GM18907 (cell line): ENCODE data around the gene DLG1.

ENCODE experiments used
- ATAC-seq: cut with Tn5 transposase; IDR thresholded peaks from one replicate; pipeline ENCODE4 v1.9.1; 2021; ENCODE audit warnings: mild to moderate bottlenecking, moderate library complexity; ENCODE audit not compliant: unreplicated experiment

DLG1 gene

DNA sequence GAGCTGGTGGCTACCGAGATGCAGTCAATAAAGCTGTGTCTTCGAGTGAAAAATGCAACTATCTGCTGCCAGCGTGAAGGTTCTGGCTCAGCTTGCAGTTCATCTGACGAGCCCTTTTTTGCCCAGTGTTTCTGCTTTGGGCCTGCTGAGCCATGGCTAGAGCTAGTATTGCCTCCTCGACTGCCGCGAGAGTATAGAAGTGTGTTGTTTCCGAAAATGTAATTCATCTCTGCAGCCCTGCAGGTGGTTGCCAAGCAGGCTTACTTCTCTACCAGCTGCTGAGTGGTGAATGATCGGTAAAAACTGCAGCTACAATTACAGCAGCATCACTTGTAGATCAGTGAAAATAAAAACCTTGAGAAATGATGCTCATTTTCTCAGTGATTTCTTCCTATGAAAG, 114.8 kb downstream of the DLG1 start:
- no peak for ATAC-seq

DNA sequence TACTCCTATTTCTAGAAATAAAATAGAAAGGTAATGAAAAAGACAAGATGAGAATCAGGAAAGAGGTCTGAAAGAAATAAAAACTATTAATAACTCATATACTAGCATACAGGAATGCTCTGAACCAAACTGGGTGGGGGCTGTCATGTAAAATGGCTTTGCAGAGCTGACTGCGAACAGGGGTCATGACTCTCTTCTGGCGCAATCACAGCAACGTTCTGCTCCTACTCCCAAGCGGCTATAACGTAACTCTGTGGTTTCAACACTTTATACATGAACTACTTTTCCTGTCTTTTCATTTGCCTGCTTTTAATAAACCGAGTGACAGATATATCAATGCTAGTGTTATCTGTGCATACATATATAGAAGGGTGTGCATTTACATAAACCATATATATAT, 116.7 kb downstream of the DLG1 start:
- no peak for ATAC-seq

DNA sequence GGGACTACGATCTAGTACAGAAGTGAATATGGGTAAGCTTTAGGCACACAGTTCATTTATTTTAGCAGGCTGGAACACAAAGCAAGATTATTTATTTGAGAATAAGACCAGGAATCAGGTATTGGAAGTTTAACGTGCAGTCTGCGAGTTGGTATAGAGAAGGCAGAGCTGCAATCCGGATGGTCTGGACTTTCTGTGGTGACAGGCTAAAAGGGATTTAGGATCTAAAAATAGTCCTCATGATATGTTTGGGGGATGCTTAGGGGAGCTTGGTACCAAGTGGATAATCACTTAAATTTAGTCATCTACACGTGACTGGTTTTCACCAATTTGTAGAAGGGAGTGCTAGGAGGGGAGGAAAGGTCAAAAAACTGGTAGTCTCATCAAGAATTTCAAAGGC, 119.4 kb downstream of the DLG1 start:
- ATAC-seq = no peak

DNA sequence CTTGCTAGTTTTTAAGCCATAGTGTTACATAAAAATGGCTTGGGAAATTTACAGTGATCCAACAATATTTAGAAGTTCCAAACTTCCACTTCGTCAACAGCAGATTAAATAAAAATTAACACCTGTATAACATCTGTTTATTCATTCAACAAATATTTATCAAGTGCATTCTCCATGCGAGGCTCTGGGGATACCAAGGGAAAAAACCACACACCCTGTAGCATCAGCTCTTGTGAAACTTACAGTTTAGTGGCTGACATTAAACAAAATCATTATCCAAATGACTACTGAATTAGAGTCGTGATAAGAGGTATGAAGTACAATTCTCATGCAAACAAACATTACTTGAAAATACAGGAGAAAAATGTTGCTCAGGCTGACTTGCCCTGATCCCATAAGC, 122.9 kb downstream of the DLG1 start:
- ATAC-seq = no peak

DNA sequence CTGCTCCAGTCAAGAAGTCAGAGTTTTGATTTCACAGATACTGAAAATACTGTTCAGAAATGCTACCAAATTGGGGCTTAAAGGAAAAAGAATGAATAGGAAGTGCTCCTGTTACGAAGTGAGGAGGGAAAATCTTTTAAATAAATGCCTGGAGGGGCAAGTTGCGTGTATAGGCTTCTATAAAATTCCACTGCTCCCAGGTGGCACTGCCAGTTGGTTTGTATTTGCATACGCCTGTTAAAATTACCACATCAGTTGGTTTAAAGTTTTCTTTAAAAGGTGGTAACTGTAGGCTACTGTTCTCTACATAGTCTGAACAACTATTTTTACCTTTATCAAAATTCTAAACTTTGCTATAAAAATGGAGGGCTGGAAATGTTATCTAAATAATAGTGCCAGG, 123.5 kb downstream of the DLG1 start:
- no peak for ATAC-seq

DNA sequence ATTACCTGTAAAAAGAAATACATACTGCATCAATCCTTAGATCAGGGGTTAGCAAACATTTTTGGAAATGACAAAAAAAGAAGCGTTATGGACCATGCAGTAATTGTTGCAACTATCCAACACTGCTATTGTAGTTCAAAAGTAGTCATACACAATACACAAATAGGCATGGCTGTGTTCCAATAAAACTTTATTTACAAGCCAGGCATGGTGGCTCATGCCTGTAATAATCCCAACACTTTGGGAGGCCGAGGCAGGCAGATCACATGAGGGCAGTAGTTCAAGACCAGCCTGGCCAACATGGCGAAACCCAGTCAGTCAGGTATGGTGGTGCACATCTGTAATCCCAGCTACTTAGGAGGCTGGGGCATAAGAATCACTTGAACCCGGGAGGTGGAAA, 124.8 kb downstream of the DLG1 start:
- no peak for ATAC-seq

DNA sequence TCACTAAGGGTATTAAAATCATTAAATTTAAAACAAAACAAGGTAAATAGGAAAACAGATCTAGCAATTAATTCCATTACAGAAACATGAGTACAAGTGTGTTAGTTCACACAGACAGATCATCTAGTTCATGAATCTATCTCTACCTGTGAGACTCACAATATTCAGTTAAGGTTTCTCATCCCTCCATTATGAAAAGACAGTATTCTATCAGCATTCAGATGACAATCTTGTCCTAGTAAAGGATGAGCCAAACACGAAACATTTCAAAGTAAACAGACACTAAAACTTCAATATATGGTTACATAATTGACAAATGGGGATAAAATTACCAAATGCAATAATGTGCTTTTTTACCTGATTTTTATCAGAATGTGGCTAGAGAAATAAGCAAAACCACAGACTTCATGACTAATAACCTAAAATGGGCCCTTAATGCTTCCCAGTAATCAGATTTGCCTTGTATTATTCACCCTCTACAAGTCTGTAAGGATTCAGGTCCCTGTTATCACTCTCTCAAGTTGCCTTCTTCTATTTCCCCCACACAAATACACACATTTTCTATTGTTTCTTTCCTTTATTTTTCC, 126.8 kb downstream of the DLG1 start:
- ATAC-seq = no peak

DNA sequence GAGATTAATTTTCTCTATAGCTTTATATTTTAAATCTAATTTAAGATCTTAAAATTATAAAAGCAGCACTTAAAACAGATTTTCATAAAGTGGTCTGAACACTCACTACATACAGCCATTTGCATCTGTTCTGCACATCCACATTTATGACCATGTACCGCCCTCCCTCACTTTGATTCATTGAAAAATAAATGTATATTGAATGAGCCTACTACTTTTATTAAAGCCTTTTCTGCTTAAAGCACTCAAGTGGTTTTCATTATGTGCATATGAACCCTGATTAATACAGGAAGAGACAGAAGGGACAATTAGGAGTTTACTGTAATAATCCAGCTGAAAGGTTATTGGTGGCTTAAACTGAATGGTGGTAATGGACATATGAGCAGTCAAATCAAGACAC, 129.4 kb downstream of the DLG1 start:
- ATAC-seq = no peak

DNA sequence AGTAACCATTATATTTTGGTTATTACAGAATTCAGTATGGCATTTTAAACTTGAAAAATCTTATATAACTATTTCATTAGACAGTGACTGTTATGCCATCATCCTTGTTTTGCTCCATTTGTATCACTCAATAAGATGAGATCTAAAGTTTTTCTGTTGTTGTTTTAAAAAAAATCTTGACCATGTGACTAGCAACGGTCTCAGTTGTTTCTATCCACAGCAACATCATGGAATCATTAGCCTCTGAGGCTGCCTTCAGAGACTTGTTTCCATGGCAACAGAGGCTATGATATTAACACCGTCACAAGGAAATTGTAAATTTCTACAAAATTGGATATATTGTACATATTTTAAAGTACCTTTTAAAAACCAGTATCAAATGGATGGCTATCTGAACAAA, 129.8 kb downstream of the DLG1 start:
- no peak for ATAC-seq

DNA sequence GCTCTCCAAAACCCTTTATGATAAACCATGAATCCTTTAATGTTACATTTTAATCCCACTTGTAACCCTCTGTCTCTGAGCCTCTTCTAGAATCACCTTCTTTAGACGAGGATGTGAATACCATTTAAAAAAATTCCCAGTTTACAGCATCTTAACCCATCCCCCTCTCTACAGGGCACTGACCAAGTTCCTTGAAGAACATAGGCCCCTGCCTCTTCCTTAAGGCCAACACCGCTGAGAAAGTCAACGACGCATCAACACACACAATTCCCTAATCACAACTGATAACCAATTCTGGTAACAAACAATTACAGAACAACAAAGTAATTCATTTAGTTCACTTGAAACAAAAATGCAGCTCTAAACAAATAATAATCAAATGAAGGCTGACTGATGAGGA, 130.3 kb downstream of the DLG1 start:
- no peak for ATAC-seq

DNA sequence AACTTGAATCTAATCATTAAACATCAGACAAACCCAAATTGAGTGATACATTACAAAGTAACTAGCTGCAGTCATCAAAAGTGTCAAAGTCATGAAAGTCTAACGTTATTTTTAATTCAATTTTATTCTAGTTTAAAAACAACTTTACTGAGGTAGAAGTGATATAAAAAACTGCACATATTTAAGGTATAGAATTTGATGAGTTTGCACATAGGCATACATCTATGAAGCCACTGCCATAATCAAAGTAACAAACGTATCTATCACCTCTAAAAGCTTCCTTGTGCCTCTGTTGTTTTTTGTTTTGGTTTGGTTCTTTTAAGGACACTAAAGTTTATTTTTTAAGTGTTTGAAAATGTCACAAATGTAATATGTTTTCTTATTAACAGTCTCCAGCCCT, 130.9 kb downstream of the DLG1 start:
- no peak for ATAC-seq

DNA sequence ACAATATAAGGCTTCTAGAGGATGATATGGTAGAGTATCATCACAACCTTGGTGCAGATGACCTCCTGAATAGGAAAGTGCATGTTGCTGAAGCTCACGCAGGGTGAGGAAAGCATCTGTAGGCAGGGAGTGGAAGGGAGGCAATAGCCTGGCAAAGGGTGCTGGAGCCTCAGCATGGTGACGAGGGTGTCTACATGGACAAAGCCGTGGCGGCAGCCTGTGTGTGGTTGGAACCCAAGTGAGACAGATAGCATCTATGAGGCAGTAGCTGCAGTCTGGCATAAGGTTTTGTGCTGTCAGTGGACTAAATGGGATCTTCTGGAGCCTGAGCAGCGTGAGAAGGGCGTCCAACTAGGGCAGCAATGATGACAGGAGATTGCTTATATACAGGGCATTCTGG, 132.5 kb downstream of the DLG1 start:
- no peak for ATAC-seq

DNA sequence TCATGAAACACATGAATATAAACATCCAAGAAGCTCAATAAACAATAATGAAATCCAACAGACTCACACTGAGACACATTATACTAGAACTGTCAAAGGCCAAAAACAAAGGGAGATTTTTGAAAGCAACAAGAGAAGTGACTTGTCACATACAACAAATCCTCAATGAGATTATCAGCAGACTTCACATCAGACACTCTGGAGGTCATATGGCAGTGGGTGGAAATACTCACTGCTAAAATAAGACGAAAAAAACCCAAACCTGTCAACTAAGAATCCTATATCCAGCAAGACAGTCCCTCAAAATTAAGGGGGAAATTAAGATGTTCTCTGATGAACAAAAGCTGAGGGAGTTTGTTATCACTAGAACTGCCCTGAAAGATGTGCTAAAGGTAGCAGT, 143.4 kb downstream of the DLG1 start:
- no peak for ATAC-seq

DNA sequence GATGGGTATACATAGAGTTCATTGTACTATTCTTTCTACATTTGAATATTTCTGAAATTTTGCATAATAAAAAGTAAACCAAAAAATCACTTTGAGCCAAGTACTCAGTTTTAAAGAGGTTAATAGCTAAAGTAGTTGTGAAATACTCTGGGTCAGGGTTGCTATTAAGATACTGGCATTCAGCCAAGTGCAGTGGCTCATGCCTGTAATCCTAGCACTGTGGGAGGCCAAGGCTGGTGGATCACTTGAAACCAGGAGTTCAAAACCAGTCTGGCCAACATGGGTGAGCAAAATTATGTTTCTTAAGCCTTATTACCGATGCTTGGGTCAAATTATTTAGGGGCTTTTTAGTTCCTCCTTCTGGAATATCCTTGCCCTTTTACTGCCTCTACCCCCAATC, 146.8 kb downstream of the DLG1 start:
- ATAC-seq = no peak

DNA sequence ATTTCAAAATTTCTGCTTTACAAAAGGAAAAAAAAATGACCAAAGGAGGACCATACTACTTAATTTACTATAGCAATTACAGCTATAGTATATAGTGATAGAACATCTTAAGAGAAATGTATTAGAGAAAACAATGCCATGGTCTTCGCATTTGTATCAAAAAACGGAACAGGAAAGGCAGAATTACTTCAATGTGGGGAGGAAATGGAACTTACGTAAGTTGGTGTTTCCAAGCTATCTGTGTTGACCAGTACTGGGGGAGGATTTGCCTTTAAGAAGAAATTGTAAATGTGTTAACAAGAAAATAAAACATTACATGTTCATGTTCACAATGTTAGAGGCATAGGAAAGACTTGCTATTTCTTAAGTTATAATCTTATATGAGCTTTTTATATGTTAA, 148.9 kb downstream of the DLG1 start:
- ATAC-seq = no peak

DNA sequence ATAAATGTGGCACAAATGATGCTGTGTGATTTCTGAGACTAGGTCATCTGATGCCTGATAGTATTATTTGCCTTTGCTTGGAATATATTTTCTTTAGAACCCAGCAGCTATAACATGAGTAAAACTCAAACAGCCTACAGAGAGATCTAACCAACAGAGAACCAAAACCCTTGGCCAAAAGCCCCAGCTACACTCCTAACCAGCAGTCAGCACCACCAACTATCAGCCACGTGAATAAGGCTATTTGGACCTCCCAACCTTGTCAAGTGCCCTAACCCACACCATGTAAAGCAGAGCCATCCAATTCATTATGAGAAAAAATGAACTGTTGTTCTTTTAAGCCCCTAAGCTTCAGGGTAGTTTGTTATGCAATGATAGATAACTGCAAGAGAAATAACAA, 154.2 kb downstream of the DLG1 start:
- no peak for ATAC-seq

DNA sequence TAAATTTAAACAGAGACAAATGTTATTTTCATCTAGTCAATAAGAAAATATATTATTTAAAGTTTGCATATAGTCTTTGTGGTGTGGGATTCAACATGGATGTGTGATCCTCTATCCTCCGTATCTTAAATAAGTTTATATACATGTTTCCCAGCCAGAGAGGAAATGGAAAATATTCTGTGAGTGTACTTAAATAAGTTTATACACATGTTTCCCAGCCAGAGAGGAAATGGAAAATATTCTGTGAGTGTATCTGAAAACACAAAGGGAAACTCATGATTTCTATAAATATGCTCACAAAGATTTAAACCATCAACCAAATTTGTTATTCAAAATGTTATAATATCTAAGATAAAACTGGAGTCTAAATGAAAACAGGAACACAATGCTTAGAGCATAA, 158.8 kb downstream of the DLG1 start:
- no peak for ATAC-seq

DNA sequence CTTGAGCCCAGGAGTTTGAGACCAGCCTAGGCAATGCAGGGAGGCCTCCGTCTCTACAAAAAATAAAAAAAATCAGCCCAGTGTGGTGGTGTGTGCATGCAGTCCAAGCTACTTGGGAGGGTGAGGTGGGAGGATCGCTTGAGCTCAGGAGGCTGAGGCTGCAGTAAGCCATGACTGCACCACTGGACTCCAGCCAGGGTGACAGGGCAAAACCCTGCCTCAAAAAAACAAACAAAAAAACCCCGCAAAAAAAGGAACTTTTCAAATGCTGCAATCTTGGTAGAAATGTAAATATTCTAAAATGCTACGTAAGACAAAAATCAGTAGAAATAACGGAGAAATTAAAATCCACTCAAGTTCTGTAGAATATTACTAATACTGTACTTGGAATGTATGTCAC, 160.7 kb downstream of the DLG1 start:
- no peak for ATAC-seq

DNA sequence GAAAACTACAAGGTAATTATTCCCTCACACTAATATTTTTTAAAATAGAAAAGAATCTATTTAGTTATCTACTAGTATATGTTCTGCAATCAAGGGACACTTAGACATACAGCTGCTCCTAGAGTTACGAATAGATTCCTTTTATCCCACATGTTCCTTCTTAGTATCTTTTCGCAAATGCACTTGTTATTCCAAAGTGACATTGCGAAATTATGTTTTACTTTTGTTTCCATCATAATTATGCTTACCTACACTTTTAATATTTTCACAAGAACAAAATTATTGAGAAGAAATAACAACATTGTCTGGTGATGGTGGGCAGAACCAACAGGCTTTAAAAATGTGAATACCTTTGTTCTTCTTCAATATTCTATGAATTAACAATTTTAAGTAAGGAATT, 161.7 kb downstream of the DLG1 start:
- ATAC-seq = no peak

DNA sequence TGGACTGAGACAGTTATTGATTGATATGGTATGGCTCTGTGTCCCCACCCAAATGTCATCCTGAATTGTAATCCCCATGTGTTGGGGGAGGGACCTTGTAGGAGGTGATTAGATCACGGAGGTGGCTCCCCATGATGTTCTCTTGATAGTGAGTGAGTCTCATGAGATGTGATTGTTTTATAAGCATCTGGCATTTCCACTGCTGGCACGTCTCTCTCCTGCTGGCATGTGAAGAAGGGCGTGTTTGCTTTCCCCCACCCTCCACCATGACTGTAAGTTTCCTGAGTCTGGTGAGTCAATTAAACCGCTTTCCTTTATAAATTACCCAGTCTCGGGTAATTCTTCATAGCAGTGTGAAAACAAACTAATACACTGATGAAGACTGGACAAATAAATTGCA, 163.2 kb downstream of the DLG1 start:
- no peak for ATAC-seq

DNA sequence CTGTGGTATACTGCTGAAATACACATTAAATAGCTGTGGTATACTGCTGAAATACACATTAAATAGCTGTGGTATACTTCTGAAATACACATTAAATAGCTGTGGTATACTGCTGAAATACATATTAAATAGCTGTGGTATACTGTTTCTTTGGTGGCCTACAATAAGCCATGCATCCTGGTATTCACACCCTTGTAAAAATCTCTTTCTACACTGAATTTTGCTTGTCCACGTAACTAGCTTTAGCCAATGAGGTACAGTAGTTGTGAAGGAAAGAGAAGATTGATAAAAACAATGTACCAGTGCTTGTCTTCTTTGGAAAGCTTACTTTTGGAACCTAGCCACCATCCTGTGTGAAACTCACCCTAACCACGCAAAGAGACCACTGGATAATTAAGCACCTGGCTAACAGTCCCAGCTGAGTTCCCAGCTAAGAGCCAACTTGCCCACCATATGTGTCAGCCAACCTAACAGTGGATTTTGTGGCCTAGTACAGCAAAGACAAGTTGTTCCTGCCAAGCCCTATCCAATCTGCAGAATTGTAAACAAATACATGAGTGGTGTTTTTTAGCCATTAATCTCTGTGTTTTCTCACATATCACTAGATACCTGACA, 165.4 kb downstream of the DLG1 start:
- no peak for ATAC-seq

DNA sequence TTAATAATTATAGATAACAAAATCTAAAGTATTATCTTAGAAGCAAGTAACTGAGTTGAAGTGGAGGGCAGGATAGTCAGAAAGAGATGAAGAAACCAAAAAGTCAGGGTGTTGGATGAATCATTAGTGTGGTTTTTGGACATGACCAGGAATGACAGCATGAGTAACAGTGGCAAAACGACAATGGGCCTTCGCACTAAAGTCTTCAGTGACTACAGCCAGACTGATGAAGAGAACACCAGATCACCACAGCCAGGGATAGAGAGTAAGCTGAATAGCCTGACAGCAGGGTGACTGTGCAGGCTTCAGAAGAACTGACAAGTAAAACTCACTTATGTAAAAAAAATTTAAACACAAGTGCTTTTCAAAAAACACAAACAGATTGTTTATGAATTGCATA, 172.8 kb downstream of the DLG1 start:
- no peak for ATAC-seq

DNA sequence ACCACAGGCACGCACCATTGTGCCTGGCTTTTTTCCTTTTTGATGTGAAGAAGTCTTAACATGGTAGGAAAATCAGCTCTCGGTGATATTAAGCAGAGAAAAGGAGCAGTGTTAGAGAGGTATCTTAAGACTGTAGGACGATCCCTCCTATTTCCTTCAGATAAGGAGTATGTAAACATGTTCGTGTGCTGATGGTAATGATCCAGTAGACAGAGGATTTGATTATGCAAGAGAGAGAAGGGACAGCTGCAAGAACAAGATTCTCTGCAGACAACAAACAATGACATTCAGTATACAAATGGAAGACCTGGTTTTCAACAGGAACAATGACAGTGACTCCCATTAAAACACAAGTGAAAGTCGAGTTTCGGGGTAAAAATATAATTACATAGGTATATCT, 173.7 kb downstream of the DLG1 start:
- no peak for ATAC-seq
